Measurements from ENCODE around the gene FKBP15.
A peak's percentile ranks its signal among the peaks of the same experiment; 100 is the strongest.

The FKBP15 gene

GRCh38 chr9:113221003-113221799 is at the start of gene FKBP15, which contains the start of gene SLC31A1:
TSS of gene FKBP15 (minus strand) at chr9:113221277. CDS start at chr9:113221243, 34 bp downstream.
TSS of gene SLC31A1 (plus strand) at chr9:113221544. CDS start at chr9:113256149, 34,605 bp downstream.
- Histone ChIP-seq H3K4me3 (ENCODE audit: low read length in 2 of 2) (peak within 1 kb of the TSS; percentile 94 to 98), H3K27ac (ENCODE audit: low read length) (peak within 1 kb of the TSS; percentile 81), H3K9me3 (ENCODE audit: control insufficient read depth in 2 of 2, low read length in 2 of 2) (no peaks in the 10 kb centered on the region), H3K9ac (ENCODE audit: low read length in 2 of 2) (peak within 1 kb of the TSS; percentile 87 to 94), H3K4me1 (ENCODE audit: control insufficient read depth, insufficient read depth, low read length) (peaks cover 19% of the 10 kb centered on the region), H3K36me3 (ENCODE audit: control insufficient read depth in 2 of 2, insufficient read depth in 2 of 2, low read length in 2 of 2) (no peaks in the 10 kb centered on the region), H3K27me3 (ENCODE audit: control insufficient read depth in 1 of 2, insufficient read depth in 2 of 2, low read length in 2 of 2) (no peaks in the 10 kb centered on the region)

- Histone ChIP-seq H3K9me3 (ENCODE audit: control insufficient read depth in 2 of 2, low read length in 2 of 2) (no peaks in the 10 kb centered on the region), H3K4me1 (ENCODE audit: control insufficient read depth, insufficient read depth, low read length) (no peaks in the 10 kb centered on the region), H3K4me3 (ENCODE audit: low read length in 2 of 2) (no peak overlapping the region), H3K36me3 (ENCODE audit: control insufficient read depth in 2 of 2, insufficient read depth in 2 of 2, low read length in 2 of 2) (peaks cover 36 to 38% of the 10 kb centered on the region in 2 donors), H3K9ac (ENCODE audit: low read length in 2 of 2) (no peak overlapping the region), H3K27ac (ENCODE audit: low read length) (no peak overlapping the region), H3K27me3 (ENCODE audit: control insufficient read depth in 1 of 2, insufficient read depth in 2 of 2, low read length in 2 of 2) (no peaks in the 10 kb centered on the region)
Observed at GRCh38 chr9:113269871-113270270, 48.8 kb upstream of the FKBP15 start.

- no peaks in the 10 kb centered on the region for H3K9me3 ChIP-seq (ENCODE audit: control insufficient read depth in 2 of 2, low read length in 2 of 2)
- no peak overlapping the region for H3K4me3 ChIP-seq (ENCODE audit: low read length in 2 of 2)
- H3K27me3 ChIP-seq (ENCODE audit: control insufficient read depth in 1 of 2, insufficient read depth in 2 of 2, low read length in 2 of 2) = no peaks in the 10 kb centered on the region
- H3K36me3 ChIP-seq (ENCODE audit: control insufficient read depth in 2 of 2, insufficient read depth in 2 of 2, low read length in 2 of 2) = peaks cover 36 to 38% of the 10 kb centered on the region in 2 donors
- H3K27ac ChIP-seq (ENCODE audit: low read length) = no peak overlapping the region
- no peaks in the 10 kb centered on the region for H3K4me1 ChIP-seq (ENCODE audit: control insufficient read depth, insufficient read depth, low read length)
- no peak overlapping the region for H3K9ac ChIP-seq (ENCODE audit: low read length in 2 of 2)
Observed at GRCh38 chr9:113269355-113269754, 48.3 kb upstream of the FKBP15 start.

GRCh38 chr9:113267911-113268566 is 47.0 kb upstream of the FKBP15 start:
- no peaks in the 10 kb centered on the region for H3K27me3 ChIP-seq (ENCODE audit: control insufficient read depth in 1 of 2, insufficient read depth in 2 of 2, low read length in 2 of 2)
- no peak overlapping the region for H3K27ac ChIP-seq (ENCODE audit: low read length)
- no peaks in the 10 kb centered on the region for H3K9me3 ChIP-seq (ENCODE audit: control insufficient read depth in 2 of 2, low read length in 2 of 2)
- H3K4me3 ChIP-seq (ENCODE audit: low read length in 2 of 2) = no peak overlapping the region
- no peak overlapping the region for H3K9ac ChIP-seq (ENCODE audit: low read length in 2 of 2)
- peaks cover 33 to 36% of the 10 kb centered on the region in 2 donors for H3K36me3 ChIP-seq (ENCODE audit: control insufficient read depth in 2 of 2, insufficient read depth in 2 of 2, low read length in 2 of 2)
- H3K4me1 ChIP-seq (ENCODE audit: control insufficient read depth, insufficient read depth, low read length) = no peaks in the 10 kb centered on the region

GRCh38 chr9:113266174-113266573 is 45.1 kb upstream of the FKBP15 start:
- Histone ChIP-seq H3K27ac (ENCODE audit: low read length) (no peak overlapping the region), H3K36me3 (ENCODE audit: control insufficient read depth in 2 of 2, insufficient read depth in 2 of 2, low read length in 2 of 2) (peaks cover 24 to 30% of the 10 kb centered on the region in 2 donors), H3K4me3 (ENCODE audit: low read length in 2 of 2) (no peak overlapping the region), H3K9ac (ENCODE audit: low read length in 2 of 2) (no peak overlapping the region), H3K27me3 (ENCODE audit: control insufficient read depth in 1 of 2, insufficient read depth in 2 of 2, low read length in 2 of 2) (no peaks in the 10 kb centered on the region), H3K9me3 (ENCODE audit: control insufficient read depth in 2 of 2, low read length in 2 of 2) (no peaks in the 10 kb centered on the region), H3K4me1 (ENCODE audit: control insufficient read depth, insufficient read depth, low read length) (no peaks in the 10 kb centered on the region)

- Histone ChIP-seq H3K9ac (ENCODE audit: low read length in 2 of 2) (no peak overlapping the region), H3K4me1 (ENCODE audit: control insufficient read depth, insufficient read depth, low read length) (no peaks in the 10 kb centered on the region), H3K27ac (ENCODE audit: low read length) (no peak overlapping the region), H3K4me3 (ENCODE audit: low read length in 2 of 2) (no peak overlapping the region), H3K36me3 (ENCODE audit: control insufficient read depth in 2 of 2, insufficient read depth in 2 of 2, low read length in 2 of 2) (peaks cover 14 to 19% of the 10 kb centered on the region in 2 donors), H3K27me3 (ENCODE audit: control insufficient read depth in 1 of 2, insufficient read depth in 2 of 2, low read length in 2 of 2) (no peaks in the 10 kb centered on the region), H3K9me3 (ENCODE audit: control insufficient read depth in 2 of 2, low read length in 2 of 2) (no peaks in the 10 kb centered on the region)
Observed at GRCh38 chr9:113261917-113262671, 41.0 kb upstream of the FKBP15 start.

- Histone ChIP-seq H3K27me3 (ENCODE audit: control insufficient read depth in 1 of 2, insufficient read depth in 2 of 2, low read length in 2 of 2) (no peaks in the 10 kb centered on the region), H3K4me1 (ENCODE audit: control insufficient read depth, insufficient read depth, low read length) (no peaks in the 10 kb centered on the region), H3K9ac (ENCODE audit: low read length in 2 of 2) (no peak overlapping the region), H3K4me3 (ENCODE audit: low read length in 2 of 2) (no peak overlapping the region), H3K9me3 (ENCODE audit: control insufficient read depth in 2 of 2, low read length in 2 of 2) (no peaks in the 10 kb centered on the region), H3K27ac (ENCODE audit: low read length) (no peak overlapping the region), H3K36me3 (ENCODE audit: control insufficient read depth in 2 of 2, insufficient read depth in 2 of 2, low read length in 2 of 2) (peaks cover 16 to 21% of the 10 kb centered on the region in 2 donors)
Observed at GRCh38 chr9:113258282-113258681, 37.2 kb upstream of the FKBP15 start.

- H3K36me3 ChIP-seq (ENCODE audit: control insufficient read depth in 2 of 2, insufficient read depth in 2 of 2, low read length in 2 of 2) = peaks cover 16 to 21% of the 10 kb centered on the region in 2 donors
Observed at GRCh38 chr9:113257863-113258262, 36.8 kb upstream of the FKBP15 start.

GRCh38 chr9:113255438-113255837 is 34.4 kb upstream of the FKBP15 start:
- no peak overlapping the region for H3K4me3 ChIP-seq (ENCODE audit: low read length in 2 of 2)
- no peaks in the 10 kb centered on the region for H3K9me3 ChIP-seq (ENCODE audit: control insufficient read depth in 2 of 2, low read length in 2 of 2)
- H3K27me3 ChIP-seq (ENCODE audit: control insufficient read depth in 1 of 2, insufficient read depth in 2 of 2, low read length in 2 of 2) = no peaks in the 10 kb centered on the region
- no peak overlapping the region for H3K27ac ChIP-seq (ENCODE audit: low read length)
- no peak overlapping the region for H3K9ac ChIP-seq (ENCODE audit: low read length in 2 of 2)
- no peaks in the 10 kb centered on the region for H3K4me1 ChIP-seq (ENCODE audit: control insufficient read depth, insufficient read depth, low read length)
- H3K36me3 ChIP-seq (ENCODE audit: control insufficient read depth in 2 of 2, insufficient read depth in 2 of 2, low read length in 2 of 2) = peaks cover 11 to 14% of the 10 kb centered on the region in 2 donors

More at GRCh38 chr9:113257863-113258262, 36.8 kb upstream of the FKBP15 start:
- no peak overlapping the region for H3K27ac ChIP-seq (ENCODE audit: low read length)
- H3K9me3 ChIP-seq (ENCODE audit: control insufficient read depth in 2 of 2, low read length in 2 of 2) = no peaks in the 10 kb centered on the region
- H3K4me3 ChIP-seq (ENCODE audit: low read length in 2 of 2) = no peak overlapping the region
- H3K9ac ChIP-seq (ENCODE audit: low read length in 2 of 2) = no peak overlapping the region
- H3K4me1 ChIP-seq (ENCODE audit: control insufficient read depth, insufficient read depth, low read length) = no peaks in the 10 kb centered on the region
- H3K27me3 ChIP-seq (ENCODE audit: control insufficient read depth in 1 of 2, insufficient read depth in 2 of 2, low read length in 2 of 2) = no peaks in the 10 kb centered on the region

- no peaks in the 10 kb centered on the region for H3K27me3 ChIP-seq (ENCODE audit: control insufficient read depth in 1 of 2, insufficient read depth in 2 of 2, low read length in 2 of 2)
- no peaks in the 10 kb centered on the region for H3K9me3 ChIP-seq (ENCODE audit: control insufficient read depth in 2 of 2, low read length in 2 of 2)
- H3K27ac ChIP-seq (ENCODE audit: low read length) = no peak overlapping the region
- H3K4me3 ChIP-seq (ENCODE audit: low read length in 2 of 2) = no peak overlapping the region
- H3K9ac ChIP-seq (ENCODE audit: low read length in 2 of 2) = no peak overlapping the region
- H3K4me1 ChIP-seq (ENCODE audit: control insufficient read depth, insufficient read depth, low read length) = no peaks in the 10 kb centered on the region
- peaks cover 8 to 12% of the 10 kb centered on the region in 2 donors for H3K36me3 ChIP-seq (ENCODE audit: control insufficient read depth in 2 of 2, insufficient read depth in 2 of 2, low read length in 2 of 2)
Observed at GRCh38 chr9:113254991-113255390, 33.9 kb upstream of the FKBP15 start.
